ENCODE results near the gene ARMH3. TPM values are rescaled to one million over a fixed set of nuclear protein-coding genes. Genes with fewer than 3 reads are reported as not detected.
A peak's percentile ranks its signal among the peaks of the same experiment; 100 is the strongest.

ARMH3 gene
- total RNA-seq, 1 donor from 2014 or later: 48.1 TPM

GRCh38 chr10:101832325-101832771 is 223.6 kb downstream of the ARMH3 start:
- no peak for DNase-seq
- H3K4me3 Mint-ChIP-seq (ENCODE audit: unreplicated experiment): no peak overlapping the region
- H3K4me1 Mint-ChIP-seq (ENCODE audit: low read depth, unreplicated experiment): peaks cover 37% of the 10 kb centered on the region
- peaks cover 1% of the 10 kb centered on the region for H3K36me3 Mint-ChIP-seq (ENCODE audit: unreplicated experiment)
- TF ChIP-seq CTCF (IDR thresholded peaks at IDR 0.05; ENCODE audit: partially characterized antibody, unreplicated experiment): no peak
- no peak overlapping the region for H3K27ac Mint-ChIP-seq (ENCODE audit: unreplicated experiment)
- peaks cover 8% of the 10 kb centered on the region for H3K9me3 Mint-ChIP-seq (ENCODE audit: unreplicated experiment)
- peaks cover 12% of the 10 kb centered on the region for H3K27me3 Mint-ChIP-seq (ENCODE audit: unreplicated experiment)

DNA sequence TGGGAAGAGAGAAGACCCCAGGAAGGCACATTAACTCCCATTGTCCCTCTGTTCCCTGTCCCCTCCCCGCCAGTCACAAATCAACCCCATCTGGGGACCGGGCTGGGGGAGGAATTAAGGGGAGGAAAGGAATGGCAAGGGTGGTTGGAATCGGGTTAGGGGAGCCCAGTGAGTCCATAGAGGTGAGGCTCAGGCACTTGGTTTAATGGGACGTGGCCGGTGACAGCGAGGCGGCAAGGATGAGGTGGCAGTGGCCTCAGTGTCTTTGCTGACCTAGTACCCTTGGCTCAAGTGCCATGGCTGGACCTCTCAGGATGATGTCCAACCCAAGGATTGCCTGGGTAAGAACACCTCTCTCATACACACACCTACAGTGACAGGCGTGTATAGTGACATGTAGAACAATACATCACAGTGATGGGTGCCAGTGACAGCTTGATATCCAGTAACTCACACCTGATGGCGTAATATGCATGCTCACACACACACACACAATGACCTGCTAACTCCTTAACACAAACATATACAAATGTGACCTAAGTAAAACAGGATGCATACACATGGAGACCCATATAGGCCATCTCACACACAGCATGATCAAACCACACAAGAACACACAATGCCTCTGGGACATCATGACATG is 224.7 kb downstream of the ARMH3 start:
- H3K4me1 Mint-ChIP-seq (ENCODE audit: low read depth, unreplicated experiment): peaks cover 37% of the 10 kb centered on the region

GRCh38 chr10:101830322-101831168 is 225.4 kb downstream of the ARMH3 start:
- TF ChIP-seq CTCF (IDR thresholded peaks at IDR 0.05; ENCODE audit: partially characterized antibody, unreplicated experiment): no peak
- Mint-ChIP-seq H3K36me3 (ENCODE audit: unreplicated experiment) (peaks cover 5% of the 10 kb centered on the region), H3K4me1 (ENCODE audit: low read depth, unreplicated experiment) (peaks cover 31% of the 10 kb centered on the region), H3K9me3 (ENCODE audit: unreplicated experiment) (peaks cover 8% of the 10 kb centered on the region), H3K27me3 (ENCODE audit: unreplicated experiment) (peaks cover 12% of the 10 kb centered on the region), H3K4me3 (ENCODE audit: unreplicated experiment) (peak overlapping the region; percentile 86), H3K27ac (ENCODE audit: unreplicated experiment) (peak overlapping the region; percentile 82)
- peak; percentile 87 for DNase-seq

More for the DNA sequence above, 224.7 kb downstream of the ARMH3 start:
- Mint-ChIP-seq H3K4me3 (ENCODE audit: unreplicated experiment) (peak overlapping the region; percentile 86), H3K27me3 (ENCODE audit: unreplicated experiment) (peaks cover 12% of the 10 kb centered on the region), H3K9me3 (ENCODE audit: unreplicated experiment) (peaks cover 8% of the 10 kb centered on the region), H3K36me3 (ENCODE audit: unreplicated experiment) (peaks cover 5% of the 10 kb centered on the region), H3K27ac (ENCODE audit: unreplicated experiment) (peak overlapping the region; percentile 8)
- no peak for DNase-seq
- no peak for TF ChIP-seq CTCF (IDR thresholded peaks at IDR 0.05; ENCODE audit: partially characterized antibody, unreplicated experiment)

DNA sequence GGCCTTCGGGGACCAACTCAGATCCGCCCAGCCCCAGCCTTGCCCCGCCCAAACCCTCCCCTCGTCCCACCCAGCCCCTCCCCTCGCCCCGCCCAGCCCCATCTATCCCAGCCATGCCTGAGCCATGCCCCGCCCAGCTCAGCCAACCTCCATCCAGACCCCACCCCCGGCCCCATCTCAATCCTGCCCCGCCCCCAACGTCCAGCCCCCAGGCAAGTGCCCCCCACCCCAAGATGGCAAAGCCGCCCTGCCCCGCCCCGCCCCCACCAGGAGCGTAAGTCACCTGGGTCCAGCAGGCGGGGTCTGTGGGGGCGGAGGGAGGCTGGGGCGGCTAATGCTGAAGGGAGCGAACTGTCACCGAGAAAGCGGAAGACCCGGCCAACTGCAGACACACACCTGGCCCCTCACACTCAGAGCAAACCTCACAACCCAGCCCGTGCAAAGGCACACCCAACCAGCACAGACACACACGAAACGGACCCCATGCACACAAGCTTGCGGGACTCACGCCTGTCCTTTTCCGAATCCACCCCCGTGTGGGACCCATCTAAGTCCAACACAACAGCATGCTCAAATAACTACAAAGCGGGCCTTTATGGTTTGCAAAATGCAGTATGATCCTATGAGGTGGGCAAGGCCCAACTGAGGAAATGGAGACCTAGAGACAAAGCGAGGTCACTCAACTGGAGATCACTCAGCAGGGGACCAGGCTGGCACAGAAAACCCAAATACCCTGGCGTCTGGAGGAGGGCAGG is 226.2 kb downstream of the ARMH3 start:
- peak overlapping the region; percentile 82 for H3K27ac Mint-ChIP-seq (ENCODE audit: unreplicated experiment)
- H3K4me3 Mint-ChIP-seq (ENCODE audit: unreplicated experiment): peak overlapping the region; percentile 86
- peaks cover 12% of the 10 kb centered on the region for H3K27me3 Mint-ChIP-seq (ENCODE audit: unreplicated experiment)
- H3K9me3 Mint-ChIP-seq (ENCODE audit: unreplicated experiment): peaks cover 5% of the 10 kb centered on the region
- peaks cover 26% of the 10 kb centered on the region for H3K4me1 Mint-ChIP-seq (ENCODE audit: low read depth, unreplicated experiment)
- TF ChIP-seq CTCF (IDR thresholded peaks at IDR 0.05; ENCODE audit: partially characterized antibody, unreplicated experiment): no peak
- peaks cover 5% of the 10 kb centered on the region for H3K36me3 Mint-ChIP-seq (ENCODE audit: unreplicated experiment)
- DNase-seq: peak; percentile 82
